T-helper 1 cell treated with Interleukin-12 subunit alpha and Interleukin-12 subunit beta and Interleukin-4 antibody, amounts not matched to agents 30 μg/mL and 1 μg/mL, for 36 hours (primary cell): Measurements from ENCODE around the gene LMNTD2.
"Not testable (repeated sequence)": the region's sequence is repeated elsewhere in the genome, so short reads cannot be mapped to it uniquely, and the experiment has no call there.

Experiments used
- H3K27ac Mint-ChIP-seq: one replicate; pipeline ENCODE4 v1.8.0; 2021; ENCODE audit warnings: mild to moderate bottlenecking, mixed read lengths
- H3K27me3 Mint-ChIP-seq: one replicate; pipeline ENCODE4 v1.8.0; 2021; ENCODE audit warnings: low read depth, mixed read lengths
- H3K36me3 Mint-ChIP-seq: one replicate; pipeline ENCODE4 v1.8.0; 2021; ENCODE audit warnings: low read depth, mixed read lengths
- H3K4me1 Mint-ChIP-seq: one replicate; pipeline ENCODE4 v1.8.0; 2021; ENCODE audit warnings: low read depth, mixed read lengths
- H3K4me3 Mint-ChIP-seq: one replicate; pipeline ENCODE4 v1.8.0; 2021; ENCODE audit warnings: mild to moderate bottlenecking, moderate library complexity, mixed read lengths
- H3K9me3 Mint-ChIP-seq: one replicate; pipeline ENCODE4 v1.8.0; 2021; ENCODE audit warnings: mixed read lengths

LMNTD2 gene

DNA sequence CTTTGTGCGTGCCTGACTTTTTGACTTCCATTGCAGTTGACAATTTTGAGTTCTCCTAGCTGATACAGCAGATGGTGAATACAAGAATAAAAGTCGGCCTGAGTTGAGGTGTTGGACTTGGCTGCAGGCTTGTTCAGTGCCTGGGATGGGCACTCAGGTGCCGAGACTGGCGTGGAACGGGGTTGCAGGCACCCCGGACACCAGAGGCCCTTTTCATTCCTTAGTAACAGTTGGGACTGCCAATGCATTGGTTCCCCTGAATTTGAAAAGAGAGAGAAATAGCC is 17.0 kb upstream of the LMNTD2 start:
- H3K4me3 Mint-ChIP-seq, result peak overlapping the region; percentile 91
- peaks cover 33% of the 10 kb centered on the region for H3K4me1 Mint-ChIP-seq
- H3K9me3 Mint-ChIP-seq, result no peaks in the 10 kb centered on the region
- H3K36me3 Mint-ChIP-seq, result peaks cover 14% of the 10 kb centered on the region
- H3K27ac Mint-ChIP-seq, result peak overlapping the region; percentile 80
- H3K27me3 Mint-ChIP-seq, result peaks cover 12% of the 10 kb centered on the region

DNA sequence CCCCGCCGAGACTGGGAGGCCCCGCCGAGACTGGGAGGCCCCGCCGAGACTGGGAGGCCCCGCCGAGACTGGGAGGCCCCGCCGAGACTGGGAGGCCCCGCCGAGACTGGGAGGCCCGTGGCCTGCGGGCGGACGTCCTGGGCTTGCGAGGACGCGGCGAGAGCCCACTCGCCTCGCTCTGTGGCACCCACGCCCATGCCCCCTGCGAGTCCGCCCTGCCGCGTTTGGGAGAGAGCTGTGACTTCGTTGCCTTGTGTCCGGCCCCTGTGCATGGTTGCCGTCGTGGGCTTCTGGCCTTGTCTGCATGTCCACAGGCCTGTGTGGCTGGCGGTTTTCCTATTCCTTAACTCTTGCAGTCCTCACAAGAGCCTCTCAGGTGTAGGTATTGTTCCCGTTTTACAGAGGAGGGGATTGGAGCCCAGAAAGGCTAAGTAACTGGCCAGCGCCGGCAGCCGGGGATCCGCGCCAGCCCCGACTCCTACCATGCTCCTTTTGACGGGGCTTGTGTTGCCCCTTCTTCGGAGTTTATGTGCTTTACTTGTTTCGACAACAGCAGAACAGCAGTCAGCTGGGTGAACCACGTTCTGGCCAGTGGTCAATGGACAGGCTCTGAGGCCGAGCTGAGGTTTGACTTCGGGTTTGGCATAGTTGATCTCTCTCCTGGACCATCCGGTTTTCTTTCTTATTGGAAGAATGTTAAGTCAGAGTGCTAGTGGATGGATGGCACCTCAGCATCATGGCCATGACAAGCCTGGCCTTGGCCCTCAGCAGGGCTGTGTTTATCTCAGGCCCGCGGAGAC is 16.5 kb upstream of the LMNTD2 start:
- H3K27ac Mint-ChIP-seq, result peak overlapping the region; percentile 80
- H3K9me3 Mint-ChIP-seq, result no peaks in the 10 kb centered on the region
- peaks cover 12% of the 10 kb centered on the region for H3K27me3 Mint-ChIP-seq
- peaks cover 14% of the 10 kb centered on the region for H3K36me3 Mint-ChIP-seq
- H3K4me1 Mint-ChIP-seq, result peaks cover 33% of the 10 kb centered on the region
- peak overlapping the region; percentile 91 for H3K4me3 Mint-ChIP-seq

DNA sequence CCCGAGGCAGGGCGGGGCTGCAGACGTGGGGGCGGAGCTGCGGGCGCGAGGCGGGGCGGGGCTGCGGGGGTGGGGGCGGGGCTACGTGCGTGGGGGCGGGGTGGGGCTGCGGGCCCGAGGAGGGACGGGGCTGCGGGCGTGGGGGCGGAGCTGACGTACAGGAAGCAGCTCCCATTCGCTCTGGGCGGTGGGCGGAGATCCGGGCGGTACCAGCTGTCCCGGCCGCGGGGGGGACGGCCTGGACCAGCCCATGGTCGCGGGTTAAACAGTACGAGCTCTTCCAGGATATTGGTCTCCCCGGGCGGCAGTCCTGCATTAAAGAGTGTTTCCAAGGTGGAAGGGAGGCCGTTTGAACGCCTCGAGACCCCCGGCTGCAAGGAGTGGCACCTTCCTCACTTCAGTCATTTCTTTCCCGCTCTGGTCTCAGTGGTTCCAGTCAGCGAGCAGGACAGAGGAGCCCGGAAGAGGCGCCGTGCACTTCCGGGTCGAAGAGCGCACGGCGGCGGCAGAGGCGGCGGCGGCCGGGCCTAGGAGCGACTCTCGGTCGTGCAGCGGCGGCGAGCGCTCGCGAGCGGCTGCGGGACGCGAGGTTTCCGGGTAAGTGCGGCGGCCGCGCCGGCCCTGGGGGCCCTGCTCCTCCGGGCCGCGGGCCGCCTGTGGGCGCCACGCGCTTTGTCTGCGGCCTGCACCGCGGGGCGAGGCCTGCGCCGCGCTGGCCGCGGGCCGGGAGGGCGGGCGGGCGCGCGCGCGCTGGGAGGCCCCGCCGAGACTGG is 15.6 kb upstream of the LMNTD2 start, which contains the start of gene PHRF1:
TSS of gene PHRF1 (plus strand) at position 475 of the 773 bp plus-strand sequence. CDS start 5,043 bp downstream, outside the sequence.
- Mint-ChIP-seq H3K27me3 (peaks cover 12% of the 10 kb centered on the region), H3K36me3 (peaks cover 8% of the 10 kb centered on the region), H3K9me3 (no peaks in the 10 kb centered on the region), H3K4me1 (peaks cover 30% of the 10 kb centered on the region), H3K4me3 (peak within 1 kb of the TSS; percentile 91), H3K27ac (peak within 1 kb of the TSS; percentile 100)

DNA sequence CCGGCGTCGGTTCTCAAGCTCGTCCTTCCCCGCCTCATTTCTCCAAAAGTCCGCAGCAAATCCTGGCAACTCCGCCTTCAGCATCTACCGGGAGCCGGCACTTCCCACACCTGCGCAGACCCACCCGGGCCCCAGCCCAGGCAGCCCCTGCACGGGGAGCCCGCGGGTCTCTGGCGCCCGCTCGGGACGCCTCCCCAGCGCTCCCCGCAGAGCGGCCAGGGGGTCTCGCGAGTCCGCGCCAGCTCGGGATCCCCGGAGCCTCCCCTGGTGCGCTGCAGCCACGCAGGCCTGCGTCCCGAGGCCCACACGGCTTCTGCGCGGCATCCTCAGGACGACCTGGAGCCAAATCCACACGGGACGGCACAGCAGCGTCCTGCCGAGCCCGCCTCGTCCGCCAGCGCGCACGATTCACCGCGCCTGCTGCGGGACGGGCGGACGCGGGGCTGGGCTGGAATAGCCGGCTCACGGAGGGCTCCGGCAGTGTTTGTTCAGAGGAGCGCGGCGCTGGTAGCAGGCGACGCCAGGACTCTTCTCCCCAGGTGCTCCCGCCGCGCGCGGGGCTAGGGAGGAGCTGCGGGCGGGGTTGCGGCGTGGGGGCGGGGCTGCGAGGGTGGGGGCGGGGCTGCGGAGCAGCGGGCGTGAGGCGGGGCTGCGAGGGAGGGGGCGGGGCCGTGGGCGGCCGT is 14.9 kb upstream of the LMNTD2 start:
- Mint-ChIP-seq H3K27ac (peak overlapping the region; percentile 49), H3K36me3 (peaks cover 6% of the 10 kb centered on the region), H3K4me1 (peaks cover 28% of the 10 kb centered on the region), H3K9me3 (no peaks in the 10 kb centered on the region), H3K27me3 (peaks cover 12% of the 10 kb centered on the region), H3K4me3 (peak overlapping the region; percentile 84)

DNA sequence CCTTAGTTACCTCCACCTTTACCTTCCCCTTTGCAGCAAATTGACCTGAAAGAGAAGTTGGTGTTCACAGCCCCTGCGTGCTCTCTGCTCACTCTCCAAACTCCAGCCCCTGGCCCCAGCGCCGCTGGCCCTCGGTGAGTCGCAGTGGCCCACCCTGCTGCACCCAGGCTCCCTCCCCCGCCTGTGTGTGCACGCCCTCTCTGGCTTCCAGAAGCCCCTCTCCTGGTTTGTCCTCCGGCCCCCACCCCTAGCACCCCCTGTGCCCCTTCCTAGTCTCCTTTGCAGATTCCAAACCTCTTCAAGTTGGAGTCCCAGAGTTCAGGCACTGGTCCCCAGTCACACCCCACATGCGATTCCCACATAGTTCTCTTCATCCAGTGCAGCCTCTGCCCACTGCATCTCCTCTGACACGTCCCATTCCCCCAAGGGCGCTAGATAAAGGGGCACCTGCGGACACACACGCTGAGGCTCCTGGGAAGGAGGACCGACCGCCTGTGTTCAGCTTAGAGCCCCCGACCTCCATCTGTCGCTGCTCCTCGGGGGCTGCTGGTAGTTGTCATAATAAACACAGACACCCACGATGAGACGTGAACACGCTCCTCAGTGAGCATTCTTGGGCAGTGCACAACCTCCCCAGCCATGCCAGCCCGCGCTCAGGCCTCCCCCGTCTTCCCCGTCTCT is 14.2 kb upstream of the LMNTD2 start:
- Mint-ChIP-seq H3K27ac (peak overlapping the region; percentile 49), H3K27me3 (peaks cover 12% of the 10 kb centered on the region), H3K9me3 (no peaks in the 10 kb centered on the region), H3K4me3 (peak overlapping the region; percentile 84), H3K36me3 (peaks cover 6% of the 10 kb centered on the region), H3K4me1 (peaks cover 28% of the 10 kb centered on the region)

DNA sequence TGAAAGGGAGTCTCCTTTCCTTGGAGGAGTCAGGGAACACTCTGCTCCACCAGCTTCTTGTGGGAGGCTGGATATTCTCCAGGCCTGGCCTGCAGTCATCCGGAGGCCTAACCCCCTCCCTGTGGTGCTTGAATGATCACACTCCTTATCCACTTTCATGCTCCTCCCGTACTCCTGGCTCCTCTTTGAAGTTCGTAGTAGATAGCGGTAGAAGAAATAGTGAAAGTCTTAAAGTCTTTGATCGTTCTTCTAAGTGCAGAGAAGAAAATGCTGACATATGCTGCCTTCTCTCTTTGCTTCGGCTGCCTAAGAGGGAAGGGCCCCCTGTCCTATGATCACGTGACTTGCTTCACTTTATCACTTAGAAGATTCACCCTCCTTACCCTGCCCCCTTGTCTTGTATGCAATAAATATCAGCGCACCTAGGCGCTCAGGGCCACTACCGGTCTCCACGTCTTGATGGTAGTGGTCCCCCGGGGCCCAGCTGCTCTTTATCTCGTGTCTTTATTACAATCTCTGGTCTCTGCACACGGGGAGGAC is 13.6 kb upstream of the LMNTD2 start:
- H3K27me3 Mint-ChIP-seq, result peaks cover 12% of the 10 kb centered on the region
- peak overlapping the region; percentile 84 for H3K4me3 Mint-ChIP-seq
- not testable (repeated sequence) for H3K9me3 Mint-ChIP-seq, H3K36me3 Mint-ChIP-seq, H3K27ac Mint-ChIP-seq
- H3K4me1 Mint-ChIP-seq, result peaks cover 26% of the 10 kb centered on the region

DNA sequence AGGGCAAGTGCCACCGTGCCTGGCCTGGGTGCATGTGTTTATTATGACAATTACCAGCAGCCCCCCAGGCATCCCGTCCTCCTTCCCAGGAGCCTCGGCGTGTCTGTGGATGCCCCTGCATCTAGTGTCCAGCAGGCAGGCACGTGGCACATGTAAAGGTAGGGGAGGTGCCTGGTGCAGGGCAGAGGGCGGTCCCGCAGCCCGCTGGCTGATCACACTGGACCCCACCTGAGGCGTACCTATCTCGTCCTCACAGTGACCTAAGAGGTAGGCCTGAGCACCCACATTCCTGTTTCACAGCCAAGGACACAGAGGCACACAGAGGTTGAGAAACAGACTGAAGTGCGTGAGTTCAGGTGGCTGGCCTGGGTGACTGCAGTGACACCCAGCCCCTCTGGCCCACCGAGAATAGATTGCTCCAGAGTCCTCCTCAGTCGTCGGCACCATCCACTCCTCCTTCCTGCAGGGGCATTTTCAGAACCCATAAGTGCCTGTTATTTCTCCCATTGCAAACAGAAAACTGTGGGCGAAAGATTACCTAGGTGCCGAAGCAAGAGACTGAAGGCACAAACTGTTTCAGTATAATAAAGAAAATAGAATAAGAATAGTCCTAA is 12.7 kb upstream of the LMNTD2 start:
- H3K9me3 Mint-ChIP-seq, result no peaks in the 10 kb centered on the region
- H3K4me1 Mint-ChIP-seq, result peaks cover 22% of the 10 kb centered on the region
- peaks cover 12% of the 10 kb centered on the region for H3K27me3 Mint-ChIP-seq
- peaks cover 6% of the 10 kb centered on the region for H3K36me3 Mint-ChIP-seq
- no peak overlapping the region for H3K4me3 Mint-ChIP-seq
- no peak overlapping the region for H3K27ac Mint-ChIP-seq

DNA sequence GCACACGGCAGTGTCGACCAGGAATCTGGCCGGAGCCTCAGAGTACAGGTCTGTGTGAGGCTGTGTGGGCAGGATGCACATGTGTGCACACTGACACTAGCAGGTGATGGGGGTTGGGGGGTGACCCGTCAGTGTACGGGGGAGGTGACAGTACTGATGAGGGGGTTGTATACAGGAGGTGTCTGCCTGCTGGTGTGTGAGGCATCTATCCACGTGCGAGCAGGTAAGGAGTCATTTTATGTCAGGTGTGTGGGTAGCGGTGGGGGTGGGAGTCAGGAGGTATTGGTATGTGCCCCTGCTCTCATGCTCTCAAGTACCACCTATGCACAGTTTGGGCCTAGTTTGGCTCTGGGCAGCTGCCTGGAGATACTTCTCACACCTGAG is 11.3 kb upstream of the LMNTD2 start:
- Mint-ChIP-seq H3K27ac (no peak overlapping the region), H3K4me1 (peaks cover 21% of the 10 kb centered on the region), H3K4me3 (no peak overlapping the region), H3K27me3 (peaks cover 12% of the 10 kb centered on the region), H3K9me3 (no peaks in the 10 kb centered on the region), H3K36me3 (peaks cover 2% of the 10 kb centered on the region)

DNA sequence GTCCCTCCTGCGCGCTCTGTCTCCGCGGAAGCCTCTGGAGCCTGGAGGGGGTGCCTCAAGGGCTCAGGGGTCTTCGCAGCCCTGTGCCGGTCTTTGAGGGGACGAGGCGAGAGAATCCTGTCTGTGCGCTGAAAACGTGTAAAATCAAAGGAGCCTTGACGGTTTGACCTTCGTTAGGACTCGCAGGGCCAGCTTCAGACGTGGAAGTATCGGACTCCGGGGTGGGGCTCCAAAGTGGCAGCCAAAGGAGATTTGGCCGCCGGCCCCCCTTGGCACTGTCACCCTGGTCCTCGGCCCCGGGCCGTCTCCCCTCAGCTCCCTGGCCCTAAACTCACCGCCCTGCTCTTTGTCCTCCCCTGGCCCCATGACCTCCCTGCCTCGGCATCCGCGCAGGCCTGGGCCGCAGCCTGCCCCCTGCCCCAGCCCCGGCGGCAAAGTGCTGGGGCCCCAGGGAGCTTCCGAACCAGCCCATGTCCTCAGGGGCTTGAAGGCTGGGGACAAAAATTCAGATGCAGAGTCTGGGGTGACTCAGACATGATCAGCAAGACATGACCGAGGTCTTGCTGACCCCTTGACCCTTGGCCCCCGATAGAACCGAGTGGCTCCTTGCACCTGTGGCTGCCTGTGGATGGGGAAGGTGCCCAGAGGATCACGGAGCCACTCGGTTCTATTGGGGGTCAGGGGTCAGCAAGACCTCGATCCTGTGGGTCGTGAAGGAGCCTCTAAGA is 8.8 kb upstream of the LMNTD2 start:
- Mint-ChIP-seq H3K27ac (peak overlapping the region; percentile 49), H3K36me3 (no peaks in the 10 kb centered on the region)

DNA sequence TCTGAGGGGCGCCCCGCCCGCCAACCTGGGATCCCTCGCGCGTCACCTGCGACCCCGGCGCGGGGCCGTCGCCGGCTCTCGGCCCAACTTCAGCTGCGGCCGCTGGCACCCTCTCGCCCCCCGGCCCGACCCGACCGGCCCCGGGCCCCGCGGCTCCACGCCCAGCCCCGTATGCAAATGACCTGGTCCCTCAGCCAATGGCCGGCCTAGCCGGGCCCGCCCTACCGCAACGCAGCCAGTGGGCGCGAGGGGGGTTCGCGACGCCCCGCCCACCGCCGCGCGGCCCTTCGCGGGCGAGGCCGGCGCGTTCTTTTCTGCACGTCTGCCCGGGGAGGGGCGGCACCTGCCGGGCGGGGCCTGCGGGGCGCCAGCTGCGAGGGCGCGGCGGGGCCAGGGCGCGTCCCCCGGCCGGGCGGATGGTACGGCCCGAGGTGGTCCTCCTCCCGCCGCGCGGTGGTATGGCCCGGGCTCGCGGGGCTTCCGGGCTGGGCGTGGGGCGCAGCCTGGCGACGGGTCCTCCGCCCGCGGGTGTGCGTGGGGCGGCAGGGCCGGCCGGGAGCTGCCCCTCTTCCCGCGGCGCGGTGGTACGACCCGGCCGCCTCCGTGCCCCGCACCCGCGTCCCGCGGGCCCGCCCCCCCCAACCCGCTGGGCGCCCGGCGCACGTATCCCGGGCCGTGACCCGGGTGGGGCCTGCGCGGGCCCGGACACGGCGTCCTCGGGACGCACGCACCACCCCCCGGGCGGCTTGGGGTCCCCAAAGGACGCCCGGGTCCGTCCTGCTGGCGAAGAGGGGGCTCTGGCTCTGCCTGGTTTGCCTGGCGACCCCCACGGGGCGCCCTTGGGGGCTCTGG is 8.0 kb upstream of the LMNTD2 start:
- no peaks in the 10 kb centered on the region for H3K27me3 Mint-ChIP-seq
- no peaks in the 10 kb centered on the region for H3K9me3 Mint-ChIP-seq
- H3K4me3 Mint-ChIP-seq, result peak overlapping the region; percentile 76
- H3K27ac Mint-ChIP-seq, result no peak overlapping the region
- H3K36me3 Mint-ChIP-seq, result no peaks in the 10 kb centered on the region
- peaks cover 9% of the 10 kb centered on the region for H3K4me1 Mint-ChIP-seq

More for the DNA sequence above, 8.8 kb upstream of the LMNTD2 start:
- peaks cover 4% of the 10 kb centered on the region for H3K27me3 Mint-ChIP-seq
- peaks cover 13% of the 10 kb centered on the region for H3K4me1 Mint-ChIP-seq
- peak overlapping the region; percentile 76 for H3K4me3 Mint-ChIP-seq
- H3K9me3 Mint-ChIP-seq, result no peaks in the 10 kb centered on the region

DNA sequence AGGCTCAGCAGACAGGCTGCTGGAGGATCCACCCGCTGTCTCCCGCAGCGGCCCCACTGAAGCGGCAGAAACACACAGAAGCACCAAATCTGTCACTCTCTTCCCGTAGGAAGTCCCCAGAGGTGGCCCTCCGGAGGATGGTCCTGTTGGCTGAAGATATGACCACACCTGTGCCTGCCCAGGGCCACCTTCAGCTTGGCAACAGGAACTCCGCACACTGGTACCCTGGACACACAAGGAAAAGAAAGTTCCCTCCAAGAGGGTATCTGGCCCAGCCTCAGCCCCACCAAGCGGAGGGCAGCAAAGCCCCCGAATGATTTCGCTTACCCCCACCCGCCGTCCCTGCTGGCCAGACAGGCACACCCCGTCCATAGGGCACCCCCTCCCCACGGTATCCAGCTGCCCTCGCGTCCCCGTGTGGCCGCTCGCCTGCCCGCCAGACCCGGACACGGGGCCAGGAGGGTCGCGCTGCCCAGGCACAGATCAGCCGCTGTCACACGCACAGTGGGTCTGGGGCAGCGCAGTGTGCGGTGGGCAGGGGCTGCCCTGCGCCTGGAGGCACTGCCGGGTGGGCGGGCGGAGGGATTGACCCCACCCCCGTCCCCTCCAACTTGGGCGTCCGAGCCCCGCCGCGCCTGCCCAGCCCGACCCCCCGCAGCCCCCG is 7.2 kb upstream of the LMNTD2 start:
- Mint-ChIP-seq H3K4me3 (peak overlapping the region; percentile 77), H3K27me3 (no peaks in the 10 kb centered on the region), H3K27ac (peak overlapping the region; percentile 69), H3K4me1 (peaks cover 9% of the 10 kb centered on the region), H3K36me3 (no peaks in the 10 kb centered on the region), H3K9me3 (no peaks in the 10 kb centered on the region)

DNA sequence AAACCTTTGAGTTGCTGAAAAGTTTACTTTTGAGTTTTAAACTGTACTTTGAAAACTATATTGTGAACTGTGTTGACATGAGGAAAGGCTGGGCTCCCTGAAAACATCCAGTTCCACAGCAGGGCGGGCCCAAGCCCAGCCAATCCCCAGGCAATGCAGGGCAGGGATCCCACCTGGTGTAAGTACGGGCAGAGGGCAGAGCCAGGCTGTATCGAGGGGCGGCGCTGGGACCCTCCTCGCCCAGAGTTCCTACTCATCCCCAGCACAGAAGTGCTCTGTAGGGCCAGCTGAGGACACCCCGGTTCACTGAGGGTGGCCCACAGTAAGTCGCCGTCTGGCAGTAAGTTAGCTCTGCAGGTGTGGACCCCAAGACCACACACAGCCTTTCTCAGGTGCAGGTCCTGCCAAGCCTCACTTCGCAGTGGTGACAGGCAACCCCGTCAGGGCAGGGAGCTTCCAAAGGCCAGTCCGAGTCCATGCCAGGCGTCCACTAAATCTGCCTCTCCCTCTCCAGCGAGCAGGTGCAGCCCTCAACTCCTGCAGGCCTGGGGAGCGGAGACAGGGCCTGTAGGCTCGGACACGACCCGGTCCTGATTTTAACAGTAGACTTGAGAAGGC is 6.6 kb upstream of the LMNTD2 start:
- Mint-ChIP-seq H3K9me3 (no peaks in the 10 kb centered on the region), H3K4me3 (peak overlapping the region; percentile 77), H3K4me1 (peaks cover 9% of the 10 kb centered on the region), H3K36me3 (no peaks in the 10 kb centered on the region), H3K27me3 (no peaks in the 10 kb centered on the region), H3K27ac (peak overlapping the region; percentile 69)
